Osteocyte (in vitro differentiated cells): ENCODE data around the gene ATRX. TPM values are rescaled to one million over a fixed set of nuclear protein-coding genes. Genes with fewer than 3 reads are reported as not detected.

Source experiments
- DNase-seq: peaks from one replicate; pipeline ENCODE4 v3.0.0; 2021; ENCODE audit warnings: mixed read lengths; ENCODE audit not compliant: unreplicated experiment; ENCODE audit errors: extremely low spot score
- H3K27ac Mint-ChIP-seq: one replicate; pipeline ENCODE4 v1.8.0; 2021; ENCODE audit warnings: mild to moderate bottlenecking, mixed read lengths; ENCODE audit not compliant: unreplicated experiment
- H3K27me3 Mint-ChIP-seq: one replicate; pipeline ENCODE4 v1.8.0; 2021; ENCODE audit warnings: mixed read lengths; ENCODE audit not compliant: unreplicated experiment
- H3K36me3 Mint-ChIP-seq: one replicate; pipeline ENCODE4 v1.8.0; 2021; ENCODE audit warnings: mixed read lengths; ENCODE audit not compliant: unreplicated experiment
- H3K4me1 Mint-ChIP-seq: one replicate; pipeline ENCODE4 v1.8.0; 2021; ENCODE audit warnings: mixed read lengths; ENCODE audit not compliant: unreplicated experiment
- H3K4me3 Mint-ChIP-seq: one replicate; pipeline ENCODE4 v1.8.0; 2021; ENCODE audit warnings: mild to moderate bottlenecking, moderate library complexity, mixed read lengths; ENCODE audit not compliant: unreplicated experiment
- H3K9me3 Mint-ChIP-seq: one replicate; pipeline ENCODE4 v1.8.0; 2021; ENCODE audit warnings: mixed read lengths; ENCODE audit not compliant: unreplicated experiment
- total RNA-seq: library from RNA; stranded (reverse); gene quantifications from 2 replicates; pipeline ENCODE4 v1.2.1, GENCODE V29; 2021
- TF ChIP-seq, protein P1 (sequence below): fragments of 200-600 bp; sonication (generic); IDR thresholded peaks from 2 replicates; pipeline ENCODE4 v1.5.0; 2021; ENCODE audit warnings: antibody characterized with exemption, mild to moderate bottlenecking, moderate library complexity

Gene ATRX
- total RNA-seq, 1 donor from 2014 or later, result 102 TPM

- peaks cover 14% of the 10 kb centered on the region for H3K9me3 Mint-ChIP-seq
- H3K4me1 Mint-ChIP-seq, result no peaks in the 10 kb centered on the region
- no peak overlapping the region for H3K27ac Mint-ChIP-seq
- TF ChIP-seq, protein P1, sequence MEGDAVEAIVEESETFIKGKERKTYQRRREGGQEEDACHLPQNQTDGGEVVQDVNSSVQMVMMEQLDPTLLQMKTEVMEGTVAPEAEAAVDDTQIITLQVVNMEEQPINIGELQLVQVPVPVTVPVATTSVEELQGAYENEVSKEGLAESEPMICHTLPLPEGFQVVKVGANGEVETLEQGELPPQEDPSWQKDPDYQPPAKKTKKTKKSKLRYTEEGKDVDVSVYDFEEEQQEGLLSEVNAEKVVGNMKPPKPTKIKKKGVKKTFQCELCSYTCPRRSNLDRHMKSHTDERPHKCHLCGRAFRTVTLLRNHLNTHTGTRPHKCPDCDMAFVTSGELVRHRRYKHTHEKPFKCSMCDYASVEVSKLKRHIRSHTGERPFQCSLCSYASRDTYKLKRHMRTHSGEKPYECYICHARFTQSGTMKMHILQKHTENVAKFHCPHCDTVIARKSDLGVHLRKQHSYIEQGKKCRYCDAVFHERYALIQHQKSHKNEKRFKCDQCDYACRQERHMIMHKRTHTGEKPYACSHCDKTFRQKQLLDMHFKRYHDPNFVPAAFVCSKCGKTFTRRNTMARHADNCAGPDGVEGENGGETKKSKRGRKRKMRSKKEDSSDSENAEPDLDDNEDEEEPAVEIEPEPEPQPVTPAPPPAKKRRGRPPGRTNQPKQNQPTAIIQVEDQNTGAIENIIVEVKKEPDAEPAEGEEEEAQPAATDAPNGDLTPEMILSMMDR, result no peak
- DNase-seq, result no peak
- no peak overlapping the region for H3K4me3 Mint-ChIP-seq
- no peaks in the 10 kb centered on the region for H3K36me3 Mint-ChIP-seq
- peaks cover 4% of the 10 kb centered on the region for H3K27me3 Mint-ChIP-seq
Observed at GRCh38 chrX:77802201-77802600, 16.2 kb upstream of the ATRX start.

GRCh38 chrX:77795124-77795523, 9.1 kb upstream of the ATRX start:
- Mint-ChIP-seq H3K4me3 (no peak overlapping the region), H3K36me3 (peaks cover 2% of the 10 kb centered on the region), H3K4me1 (no peaks in the 10 kb centered on the region), H3K27me3 (no peaks in the 10 kb centered on the region), H3K27ac (no peak overlapping the region), H3K9me3 (peaks cover 7% of the 10 kb centered on the region)
- DNase-seq, result no peak
- TF ChIP-seq, protein P1, result no peak

DNA sequence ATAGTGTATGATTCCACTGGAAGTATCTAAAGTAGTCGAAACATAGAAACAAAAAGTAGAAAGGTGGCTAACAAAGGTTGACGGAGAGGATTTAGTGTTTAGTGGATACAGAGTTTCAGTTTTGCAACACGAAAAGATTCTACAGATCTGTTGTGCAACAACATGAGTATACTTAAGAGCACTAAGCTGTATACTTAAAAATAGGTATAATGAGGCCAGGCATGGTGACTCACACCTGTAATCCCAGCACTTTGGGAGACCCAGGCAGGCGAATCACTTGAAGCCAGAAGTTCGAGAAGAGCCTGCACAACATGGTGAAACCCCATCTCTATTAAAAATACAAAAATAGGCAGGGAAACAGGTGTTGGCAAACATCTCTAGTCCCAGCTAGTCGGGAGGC, 7.9 kb upstream of the ATRX start:
- no peaks in the 10 kb centered on the region for H3K4me1 Mint-ChIP-seq
- H3K27ac Mint-ChIP-seq, result no peak overlapping the region
- H3K36me3 Mint-ChIP-seq, result peaks cover 2% of the 10 kb centered on the region
- peaks cover 7% of the 10 kb centered on the region for H3K9me3 Mint-ChIP-seq
- no peak overlapping the region for H3K4me3 Mint-ChIP-seq
- TF ChIP-seq, protein P1, result no peak
- H3K27me3 Mint-ChIP-seq, result no peaks in the 10 kb centered on the region
- DNase-seq, result no peak

DNA sequence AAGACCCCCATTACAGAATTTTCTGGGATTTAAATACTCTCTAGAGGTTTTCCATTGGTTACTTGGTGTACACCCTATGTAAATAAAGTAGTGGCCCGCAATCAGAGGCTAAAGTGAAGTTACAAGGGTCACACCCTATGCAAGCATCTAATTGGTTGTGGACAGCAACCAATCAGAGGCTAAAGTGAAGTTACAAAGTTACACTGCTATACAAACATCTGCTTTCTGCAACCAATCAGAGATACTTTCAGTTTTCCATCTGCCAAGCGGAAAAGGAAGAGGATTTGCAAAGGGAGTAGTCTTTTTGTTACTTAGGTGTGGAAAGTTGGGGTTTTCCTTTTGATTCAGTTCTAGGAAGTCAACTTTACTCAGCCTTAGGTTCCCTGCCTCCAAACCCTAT, 2.0 kb upstream of the ATRX start:
- Mint-ChIP-seq H3K4me1 (peaks cover 11% of the 10 kb centered on the region), H3K36me3 (peaks cover 2% of the 10 kb centered on the region), H3K4me3 (no peak overlapping the region), H3K27ac (no peak overlapping the region), H3K27me3 (no peaks in the 10 kb centered on the region), H3K9me3 (peaks cover 10% of the 10 kb centered on the region)
- no peak for DNase-seq
- TF ChIP-seq, protein P1, result no peak

DNA sequence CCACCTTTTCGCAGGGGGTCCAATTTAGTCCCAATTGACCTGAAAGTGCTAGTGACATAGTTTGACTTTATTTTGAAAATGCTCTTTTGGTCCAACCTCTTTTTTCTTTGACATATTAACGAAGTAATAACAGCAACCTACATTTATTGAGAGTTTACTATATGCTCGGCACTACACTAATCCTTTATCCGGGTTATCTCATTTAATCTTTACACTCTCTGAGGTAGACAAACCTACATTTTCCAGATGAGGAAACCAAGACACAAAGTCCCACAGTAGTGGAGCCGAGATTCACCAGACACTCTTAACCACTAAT, 307 bp upstream of the ATRX start:
- no peak for DNase-seq
- no peaks in the 10 kb centered on the region for H3K36me3 Mint-ChIP-seq
- H3K4me3 Mint-ChIP-seq, result peak overlapping the region; percentile 100
- peaks cover 3% of the 10 kb centered on the region for H3K9me3 Mint-ChIP-seq
- H3K27ac Mint-ChIP-seq, result peak overlapping the region; percentile 100
- TF ChIP-seq, protein P1, result no peak
- H3K4me1 Mint-ChIP-seq, result peaks cover 13% of the 10 kb centered on the region
- no peaks in the 10 kb centered on the region for H3K27me3 Mint-ChIP-seq
